GM06990 (cell line): ENCODE data around the gene KRT7.
A peak's percentile ranks its signal among the peaks of the same experiment; 100 is the strongest.

Experiments
- DNase-seq: peaks from one replicate; pipeline ENCODE4 v3.0.0-alpha.2; 2011; ENCODE audit not compliant: insufficient read length; ENCODE audit errors: extremely low read depth
- H3K27me3 ChIP-seq: replicated peaks from 2 replicates; pipeline ENCODE4 v1.6.0; 2011; ENCODE audit warnings: low read length; ENCODE audit not compliant: control insufficient read depth, insufficient read depth
- H3K36me3 ChIP-seq: 2 replicates; pipeline ENCODE4 v1.5.1; 2011; ENCODE audit warnings: low read length; ENCODE audit not compliant: control insufficient read depth, insufficient read depth
- H3K4me3 ChIP-seq: replicated peaks from 2 replicates; pipeline ENCODE4 v1.5.1; 2011; ENCODE audit warnings: low read depth, mild to moderate bottlenecking, control low read depth, low read length
- TF ChIP-seq, protein P1 (sequence below): IDR thresholded peaks from 2 replicates; pipeline ENCODE4 v1.5.1; 2011; ENCODE audit warnings: low read length, control low read depth, mild to moderate bottlenecking, inconsistent platforms; ENCODE audit not compliant: insufficient read depth, poor library complexity, severe bottlenecking

The KRT7 gene

DNA sequence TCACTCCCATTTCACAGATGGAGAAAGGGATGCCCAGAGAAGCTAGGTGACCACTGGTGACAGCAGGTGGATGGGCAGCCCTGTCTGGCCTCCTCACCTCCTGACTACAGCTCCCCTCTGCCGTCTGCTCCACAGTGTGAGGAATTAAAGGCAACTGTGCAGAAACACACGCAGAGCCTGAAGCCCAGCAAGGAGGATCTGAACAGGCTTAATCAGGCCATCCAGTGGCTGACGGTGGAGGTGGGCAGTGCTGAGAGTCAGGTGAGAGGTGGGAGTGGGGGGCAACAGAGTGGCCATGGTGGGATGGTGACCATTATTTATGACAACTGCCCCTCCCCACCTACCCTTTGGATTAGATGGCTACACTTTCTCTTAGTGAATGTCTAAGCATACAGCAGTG lies 42.6 kb downstream of the KRT7 start:
- Histone ChIP-seq H3K4me3 (no peak overlapping the region), H3K27me3 (no peaks in the 10 kb centered on the region), H3K36me3 (no peaks in the 10 kb centered on the region)
- DNase-seq: no peak
- TF ChIP-seq, protein P1, sequence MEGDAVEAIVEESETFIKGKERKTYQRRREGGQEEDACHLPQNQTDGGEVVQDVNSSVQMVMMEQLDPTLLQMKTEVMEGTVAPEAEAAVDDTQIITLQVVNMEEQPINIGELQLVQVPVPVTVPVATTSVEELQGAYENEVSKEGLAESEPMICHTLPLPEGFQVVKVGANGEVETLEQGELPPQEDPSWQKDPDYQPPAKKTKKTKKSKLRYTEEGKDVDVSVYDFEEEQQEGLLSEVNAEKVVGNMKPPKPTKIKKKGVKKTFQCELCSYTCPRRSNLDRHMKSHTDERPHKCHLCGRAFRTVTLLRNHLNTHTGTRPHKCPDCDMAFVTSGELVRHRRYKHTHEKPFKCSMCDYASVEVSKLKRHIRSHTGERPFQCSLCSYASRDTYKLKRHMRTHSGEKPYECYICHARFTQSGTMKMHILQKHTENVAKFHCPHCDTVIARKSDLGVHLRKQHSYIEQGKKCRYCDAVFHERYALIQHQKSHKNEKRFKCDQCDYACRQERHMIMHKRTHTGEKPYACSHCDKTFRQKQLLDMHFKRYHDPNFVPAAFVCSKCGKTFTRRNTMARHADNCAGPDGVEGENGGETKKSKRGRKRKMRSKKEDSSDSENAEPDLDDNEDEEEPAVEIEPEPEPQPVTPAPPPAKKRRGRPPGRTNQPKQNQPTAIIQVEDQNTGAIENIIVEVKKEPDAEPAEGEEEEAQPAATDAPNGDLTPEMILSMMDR: no peak

DNA sequence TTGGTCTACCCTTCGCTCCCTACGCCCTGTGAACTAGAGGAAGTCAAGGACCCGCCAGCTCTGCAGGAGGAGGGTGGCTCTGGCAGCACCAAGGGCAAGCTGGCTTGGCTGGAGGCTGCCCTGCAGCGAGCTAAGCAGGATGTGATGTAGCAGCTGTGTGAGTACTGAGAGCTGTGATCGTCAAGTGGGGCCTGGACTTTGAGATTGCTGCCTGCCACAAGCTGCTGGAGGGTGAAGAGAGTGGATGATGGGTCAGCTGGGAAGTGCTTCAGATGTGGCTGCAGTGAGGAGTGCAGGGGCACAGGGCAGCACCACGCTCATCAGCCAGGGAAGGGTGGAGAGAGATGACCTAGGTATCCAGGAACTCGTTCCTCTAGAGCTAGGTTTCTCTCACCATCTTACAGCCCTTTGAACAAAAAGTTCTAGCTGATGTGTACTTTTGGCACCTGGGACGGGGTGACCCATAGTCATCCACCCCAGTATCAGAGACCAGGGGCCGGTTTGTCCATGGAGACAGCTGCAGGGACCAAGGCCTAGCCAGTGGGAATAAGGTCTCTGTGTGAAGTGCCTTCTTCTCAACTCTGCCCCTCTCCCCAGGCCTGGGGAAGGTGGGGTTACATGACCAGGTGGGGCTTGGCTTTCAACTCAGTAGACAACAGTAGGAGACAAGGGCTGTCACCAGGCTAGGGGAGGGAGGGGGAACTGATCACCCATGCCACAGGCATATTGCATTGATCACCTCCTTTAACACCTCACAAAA lies 44.6 kb downstream of the KRT7 start:
- no peaks in the 10 kb centered on the region for H3K36me3 ChIP-seq
- no peaks in the 10 kb centered on the region; the same call in 1 of the 2 replicates for H3K27me3 ChIP-seq
- TF ChIP-seq, protein P1: no peak
- no peak for DNase-seq
- no peak overlapping the region for H3K4me3 ChIP-seq

DNA sequence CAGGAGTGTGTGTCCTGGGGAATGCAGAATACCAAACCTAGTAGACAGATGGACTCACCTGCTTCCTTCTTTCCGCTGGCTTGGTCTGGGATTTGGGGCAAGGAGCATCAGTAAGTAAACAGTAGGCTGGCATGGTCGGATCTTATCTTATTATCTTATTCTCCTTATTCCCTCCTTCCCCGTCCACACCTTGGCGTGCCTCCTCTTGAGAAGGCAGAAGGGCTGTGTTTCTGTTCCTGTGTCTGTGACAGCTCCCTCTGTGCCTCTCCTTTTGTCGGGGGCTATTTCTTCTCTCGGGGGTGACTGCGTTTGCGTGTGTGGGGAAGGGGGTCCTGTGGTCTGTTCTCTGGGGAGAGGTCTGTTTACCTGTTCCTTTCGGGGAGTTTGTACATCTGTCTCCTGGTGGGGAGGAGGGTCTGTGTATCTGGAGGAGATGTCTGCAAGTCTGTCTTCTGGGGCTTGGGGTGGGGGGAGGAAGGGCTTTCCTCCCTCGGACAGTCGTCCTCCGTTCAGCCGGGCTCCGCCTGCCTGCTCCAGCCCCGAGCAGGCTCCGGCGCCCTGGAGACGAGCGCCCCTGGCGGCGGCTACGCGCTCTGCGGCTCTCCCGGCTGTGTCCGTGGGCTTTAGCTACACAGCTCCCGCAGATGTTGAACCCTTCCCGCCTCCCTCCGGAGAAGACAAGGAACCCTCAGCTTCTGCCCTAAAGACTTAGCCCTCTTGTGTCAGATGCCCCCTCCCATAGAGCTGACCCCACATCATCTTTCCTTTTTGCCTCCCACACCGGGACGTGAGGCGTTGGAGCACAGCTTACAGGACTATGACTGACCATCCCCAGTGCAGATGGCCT lies 45.8 kb downstream of the KRT7 start:
- Histone ChIP-seq H3K27me3 (no peaks in the 10 kb centered on the region; the same call in 1 of the 2 replicates), H3K4me3 (no peak overlapping the region), H3K36me3 (no peaks in the 10 kb centered on the region)
- TF ChIP-seq, protein P1: peak; percentile 98
- DNase-seq: peak; percentile 78

DNA sequence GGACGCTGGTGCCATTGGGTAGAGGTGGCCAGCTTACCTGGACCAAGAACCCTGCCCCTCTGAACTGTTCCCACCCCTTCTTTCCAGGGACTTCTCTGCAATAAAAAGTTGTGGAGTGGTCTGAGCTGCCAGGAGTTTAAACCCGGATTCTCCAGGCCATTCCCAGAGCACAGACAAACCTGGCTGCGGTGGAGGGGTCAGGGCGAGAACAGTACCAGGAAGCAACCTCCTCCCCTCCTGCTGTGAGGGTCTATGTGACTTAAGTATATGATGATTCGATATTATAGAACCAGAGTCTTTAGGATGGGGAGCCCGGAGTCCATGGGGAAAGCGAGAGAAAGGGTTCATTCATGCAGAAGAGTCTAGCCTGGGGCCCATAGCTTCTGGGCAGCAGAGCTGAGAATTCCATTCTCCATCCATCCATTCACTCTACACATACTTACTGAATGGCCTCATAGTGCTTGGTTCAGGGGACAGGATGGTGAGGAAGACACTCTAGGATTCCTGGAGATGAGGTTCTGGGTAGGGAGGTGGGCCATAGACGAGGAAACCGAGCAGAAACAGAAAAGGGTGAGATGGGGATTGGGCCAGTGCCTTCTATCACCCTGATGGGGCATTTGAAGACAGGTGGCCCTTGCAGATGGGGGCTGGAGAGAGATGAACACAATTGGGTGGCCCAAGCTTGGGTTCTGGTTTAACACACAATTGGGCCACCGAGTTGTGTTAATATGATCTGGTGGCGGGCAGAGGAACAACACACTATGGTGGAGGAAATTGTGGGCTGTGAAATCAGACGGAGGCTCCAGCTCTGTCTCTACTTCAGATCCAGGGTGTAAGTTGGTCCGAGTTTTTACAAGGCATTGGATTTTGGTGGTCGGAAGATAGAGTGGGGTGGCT lies 46.6 kb downstream of the KRT7 start:
- no peak overlapping the region for H3K4me3 ChIP-seq
- no peak for DNase-seq
- H3K36me3 ChIP-seq: no peaks in the 10 kb centered on the region
- TF ChIP-seq, protein P1: no peak
- no peaks in the 10 kb centered on the region; the same call in 1 of the 2 replicates for H3K27me3 ChIP-seq

DNA sequence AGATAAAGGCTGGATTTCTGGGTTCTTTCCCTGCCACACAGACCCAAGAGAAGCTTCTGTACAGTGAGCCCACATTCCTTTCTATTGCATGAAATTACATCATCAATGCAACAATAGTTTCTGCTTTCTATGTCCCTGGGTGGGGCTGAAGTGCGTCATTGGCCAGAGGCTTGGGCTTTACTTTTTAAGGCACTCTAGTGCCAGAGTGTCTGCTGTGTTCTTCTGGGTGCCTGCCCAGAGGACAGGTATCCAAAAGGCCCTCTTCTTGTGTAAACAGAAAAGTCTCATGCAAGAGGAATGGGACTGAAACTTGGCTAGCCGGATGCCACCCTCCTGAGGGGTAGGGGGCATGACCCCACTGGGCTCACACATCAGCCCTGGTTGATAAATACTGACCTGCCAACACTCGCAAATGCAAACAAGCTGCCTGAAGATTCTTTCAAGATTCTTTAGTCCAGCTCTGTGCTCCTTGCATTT lies 47.3 kb downstream of the KRT7 start:
- Histone ChIP-seq H3K27me3 (no peaks in the 10 kb centered on the region; the same call in 1 of the 2 replicates), H3K36me3 (no peaks in the 10 kb centered on the region), H3K4me3 (no peak overlapping the region)
- TF ChIP-seq, protein P1: no peak
- no peak for DNase-seq
